ENCODE results near the gene KIF26B.

- TF ChIP-seq CTCF (conservative IDR thresholded peaks at IDR 0.05; ENCODE audit: low read length) = no peak
- no peak for TF ChIP-seq EZH2phosphoT487 (IDR thresholded peaks at IDR 0.05; ENCODE audit: borderline replicate concordance)
Observed at GRCh38 chr1:245179706-245180105, 24.9 kb downstream of the KIF26B start.

Data from Loucy (cell line).